Measurements from ENCODE around the gene COPA.

The COPA gene

GRCh38 chr1:160354388-160354985 is 11.4 kb upstream of the COPA start:
- Mint-ChIP-seq H3K4me3 (no peak overlapping the region), H3K9me3 (no peaks in the 10 kb centered on the region), H3K27ac (no peak overlapping the region), H3K36me3 (ENCODE audit: low read depth) (peaks cover 57% of the 10 kb centered on the region), H3K4me1 (no peaks in the 10 kb centered on the region), H3K27me3 (no peaks in the 10 kb centered on the region)
- ATAC-seq (no peak), DNase-seq (no peak)

- Mint-ChIP-seq H3K27me3 (no peaks in the 10 kb centered on the region), H3K36me3 (ENCODE audit: low read depth) (peaks cover 48% of the 10 kb centered on the region), H3K27ac (no peak overlapping the region), H3K4me3 (no peak overlapping the region), H3K4me1 (no peaks in the 10 kb centered on the region), H3K9me3 (no peaks in the 10 kb centered on the region)
- DNase-seq (no peak), ATAC-seq (no peak)
Measured at GRCh38 chr1:160353223-160353622, 10.2 kb upstream of the COPA start.

GRCh38 chr1:160352555-160352954 is 9.5 kb upstream of the COPA start:
- Mint-ChIP-seq H3K4me3 (no peak overlapping the region), H3K27me3 (no peaks in the 10 kb centered on the region), H3K9me3 (no peaks in the 10 kb centered on the region), H3K4me1 (no peaks in the 10 kb centered on the region), H3K36me3 (ENCODE audit: low read depth) (peaks cover 46% of the 10 kb centered on the region), H3K27ac (no peak overlapping the region)
- DNase-seq (no peak), ATAC-seq (no peak)

- Mint-ChIP-seq H3K4me3 (no peak overlapping the region), H3K36me3 (ENCODE audit: low read depth) (peaks cover 45% of the 10 kb centered on the region), H3K27me3 (no peaks in the 10 kb centered on the region), H3K4me1 (peaks cover 9% of the 10 kb centered on the region), H3K9me3 (no peaks in the 10 kb centered on the region), H3K27ac (no peak overlapping the region)
- ATAC-seq, result no peak
- DNase-seq, result no peak
Measured at GRCh38 chr1:160351629-160352028, 8.6 kb upstream of the COPA start.

- Mint-ChIP-seq H3K9me3 (no peaks in the 10 kb centered on the region), H3K36me3 (ENCODE audit: low read depth) (peaks cover 31% of the 10 kb centered on the region), H3K4me3 (no peak overlapping the region), H3K4me1 (peaks cover 25% of the 10 kb centered on the region), H3K27me3 (no peaks in the 10 kb centered on the region), H3K27ac (no peak overlapping the region)
- DNase-seq (no peak), ATAC-seq (no peak)
Measured at GRCh38 chr1:160346958-160347357, 3.9 kb upstream of the COPA start.

- H3K9me3 Mint-ChIP-seq, result no peaks in the 10 kb centered on the region
- ATAC-seq, result no peak
- H3K27ac Mint-ChIP-seq, result no peak overlapping the region
- no peak overlapping the region for H3K4me3 Mint-ChIP-seq
- H3K36me3 Mint-ChIP-seq (ENCODE audit: low read depth), result peaks cover 31% of the 10 kb centered on the region
- peaks cover 30% of the 10 kb centered on the region for H3K4me1 Mint-ChIP-seq
- no peak for DNase-seq
- H3K27me3 Mint-ChIP-seq, result no peaks in the 10 kb centered on the region
Measured at GRCh38 chr1:160346463-160346862, 3.4 kb upstream of the COPA start.

GRCh38 chr1:160344936-160345335 is 1.9 kb upstream of the COPA start:
- H3K4me3 Mint-ChIP-seq, result peak overlapping the region; percentile 98
- H3K4me1 Mint-ChIP-seq, result peaks cover 42% of the 10 kb centered on the region
- H3K27ac Mint-ChIP-seq, result peak overlapping the region; percentile 4
- DNase-seq (no peak), ATAC-seq (no peak)
- peaks cover 27% of the 10 kb centered on the region for H3K36me3 Mint-ChIP-seq (ENCODE audit: low read depth)
- H3K9me3 Mint-ChIP-seq, result no peaks in the 10 kb centered on the region
- H3K27me3 Mint-ChIP-seq, result no peaks in the 10 kb centered on the region

GRCh38 chr1:160344241-160344640 is 1.2 kb upstream of the COPA start:
- Mint-ChIP-seq H3K4me1 (peaks cover 43% of the 10 kb centered on the region), H3K27ac (peak overlapping the region; percentile 97), H3K4me3 (peak overlapping the region; percentile 98), H3K9me3 (no peaks in the 10 kb centered on the region), H3K36me3 (ENCODE audit: low read depth) (peaks cover 29% of the 10 kb centered on the region), H3K27me3 (no peaks in the 10 kb centered on the region)
- ATAC-seq, result no peak
- DNase-seq, result no peak

GRCh38 chr1:160342526-160342925 is 524 bp downstream of the COPA start:
- H3K4me3 Mint-ChIP-seq, result peak overlapping the region; percentile 98
- peaks cover 47% of the 10 kb centered on the region for H3K4me1 Mint-ChIP-seq
- no peaks in the 10 kb centered on the region for H3K9me3 Mint-ChIP-seq
- peak overlapping the region; percentile 97 for H3K27ac Mint-ChIP-seq
- H3K36me3 Mint-ChIP-seq (ENCODE audit: low read depth), result peaks cover 40% of the 10 kb centered on the region
- no peaks in the 10 kb centered on the region for H3K27me3 Mint-ChIP-seq
- ATAC-seq (no peak), DNase-seq (peak; percentile 12)

- Mint-ChIP-seq H3K4me3 (peak overlapping the region; percentile 98), H3K27me3 (no peaks in the 10 kb centered on the region), H3K27ac (peak overlapping the region; percentile 53), H3K9me3 (no peaks in the 10 kb centered on the region), H3K36me3 (ENCODE audit: low read depth) (peaks cover 41% of the 10 kb centered on the region), H3K4me1 (peaks cover 36% of the 10 kb centered on the region)
- DNase-seq, result no peak
- ATAC-seq, result no peak
Measured at GRCh38 chr1:160340866-160341265, 2.2 kb downstream of the COPA start.

- Mint-ChIP-seq H3K27me3 (no peaks in the 10 kb centered on the region), H3K36me3 (ENCODE audit: low read depth) (peaks cover 42% of the 10 kb centered on the region), H3K27ac (peak overlapping the region; percentile 53), H3K4me3 (no peak overlapping the region), H3K9me3 (no peaks in the 10 kb centered on the region), H3K4me1 (peaks cover 36% of the 10 kb centered on the region)
- no peak for ATAC-seq
- DNase-seq, result no peak
Measured at GRCh38 chr1:160340146-160340545, 2.9 kb downstream of the COPA start.

- no peak overlapping the region for H3K27ac Mint-ChIP-seq
- ATAC-seq (no peak), DNase-seq (no peak)
- H3K9me3 Mint-ChIP-seq, result no peaks in the 10 kb centered on the region
- no peaks in the 10 kb centered on the region for H3K27me3 Mint-ChIP-seq
- H3K36me3 Mint-ChIP-seq (ENCODE audit: low read depth), result peaks cover 42% of the 10 kb centered on the region
- peaks cover 25% of the 10 kb centered on the region for H3K4me1 Mint-ChIP-seq
- H3K4me3 Mint-ChIP-seq, result no peak overlapping the region
Measured at GRCh38 chr1:160338580-160338979, 4.5 kb downstream of the COPA start.

GRCh38 chr1:160332516-160332915 is 10.5 kb downstream of the COPA start:
- no peaks in the 10 kb centered on the region for H3K27me3 Mint-ChIP-seq
- no peaks in the 10 kb centered on the region for H3K4me1 Mint-ChIP-seq
- no peak overlapping the region for H3K27ac Mint-ChIP-seq
- ATAC-seq (no peak), DNase-seq (no peak)
- H3K4me3 Mint-ChIP-seq, result no peak overlapping the region
- no peaks in the 10 kb centered on the region for H3K9me3 Mint-ChIP-seq
- peaks cover 47% of the 10 kb centered on the region for H3K36me3 Mint-ChIP-seq (ENCODE audit: low read depth)

- peaks cover 50% of the 10 kb centered on the region for H3K36me3 Mint-ChIP-seq (ENCODE audit: low read depth)
- no peaks in the 10 kb centered on the region for H3K4me1 Mint-ChIP-seq
- ATAC-seq (no peak), DNase-seq (no peak)
- H3K27ac Mint-ChIP-seq, result no peak overlapping the region
- no peaks in the 10 kb centered on the region for H3K9me3 Mint-ChIP-seq
- no peaks in the 10 kb centered on the region for H3K27me3 Mint-ChIP-seq
- no peak overlapping the region for H3K4me3 Mint-ChIP-seq
Measured at GRCh38 chr1:160330119-160330518, 12.9 kb downstream of the COPA start.

- no peak overlapping the region for H3K27ac Mint-ChIP-seq
- no peak for DNase-seq
- peaks cover 53% of the 10 kb centered on the region for H3K36me3 Mint-ChIP-seq (ENCODE audit: low read depth)
Measured at GRCh38 chr1:160328184-160328583, 14.9 kb downstream of the COPA start.

GRCh38 chr1:160326418-160326817 is 16.6 kb downstream of the COPA start:
- Mint-ChIP-seq H3K4me3 (no peak overlapping the region), H3K27me3 (no peaks in the 10 kb centered on the region), H3K4me1 (no peaks in the 10 kb centered on the region), H3K9me3 (no peaks in the 10 kb centered on the region), H3K27ac (no peak overlapping the region), H3K36me3 (ENCODE audit: low read depth) (peaks cover 50% of the 10 kb centered on the region)
- DNase-seq, result no peak
- no peak for ATAC-seq

More at GRCh38 chr1:160328184-160328583, 14.9 kb downstream of the COPA start:
- H3K4me3 Mint-ChIP-seq, result no peak overlapping the region
- no peaks in the 10 kb centered on the region for H3K4me1 Mint-ChIP-seq
- no peaks in the 10 kb centered on the region for H3K27me3 Mint-ChIP-seq
- H3K9me3 Mint-ChIP-seq, result no peaks in the 10 kb centered on the region
- ATAC-seq, result no peak
